ENCODE measurements around the gene CCL19. TPM values are rescaled to one million over a fixed set of nuclear protein-coding genes. Genes with fewer than 3 reads are reported as not detected.
A peak's percentile ranks its signal among the peaks of the same experiment; 100 is the strongest.

The CCL19 gene
- total and polyA plus RNA-seq, 5 donors = 0.66 to 9.2 (median 5.7) TPM

DNA sequence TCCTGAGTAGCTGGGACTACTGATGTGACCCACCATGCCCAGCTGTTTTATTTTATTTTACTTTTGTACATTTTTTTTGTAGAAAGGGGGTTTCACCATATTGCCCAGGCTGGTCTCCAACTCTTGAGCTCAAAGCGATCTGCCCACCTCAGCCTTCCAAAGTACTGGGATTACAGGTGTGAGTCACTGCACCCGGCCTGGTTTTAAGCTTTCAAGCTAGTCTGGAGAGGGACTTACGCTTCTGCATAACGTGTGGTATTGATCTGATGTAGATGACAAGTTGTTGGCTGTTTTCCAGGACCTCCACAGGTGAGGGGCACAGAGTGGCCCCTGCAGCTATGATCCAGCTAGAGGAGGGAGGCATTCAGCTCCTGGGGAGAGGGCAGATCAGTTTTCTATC is 25.6 kb upstream of the CCL19 start:
- H3K9me3 ChIP-seq (ENCODE audit: control insufficient read depth, low read length) = no peaks in the 10 kb centered on the region
- no peak for ATAC-seq
- intact Hi-C loops (cut with DNase I) = no loop called here
- peaks cover 2% of the 10 kb centered on the region for H3K4me1 ChIP-seq (ENCODE audit: control insufficient read depth, insufficient read depth, low read length)
- no peak overlapping the region for H3K27ac ChIP-seq (ENCODE audit: low read length)
- no peak overlapping the region for H3K4me3 ChIP-seq (ENCODE audit: low read length)
- WGBS = 84% methylated on average over 4 of the region's 4 CpGs
- H3K27me3 ChIP-seq (ENCODE audit: control insufficient read depth, insufficient read depth) = no peaks in the 10 kb centered on the region
- DNase-seq = no peak

GRCh38 chr9:34715639-34716215 is 24.7 kb upstream of the CCL19 start:
- intact Hi-C loops (cut with DNase I) = no loop called here
- peaks cover 2% of the 10 kb centered on the region for H3K4me1 ChIP-seq (ENCODE audit: control insufficient read depth, insufficient read depth, low read length)
- H3K27ac ChIP-seq (ENCODE audit: low read length) = no peak overlapping the region
- H3K4me3 ChIP-seq (ENCODE audit: low read length) = no peak overlapping the region
- DNase-seq = no peak
- 91% methylated on average over 7 of the region's 7 CpGs for WGBS
- no peaks in the 10 kb centered on the region for H3K27me3 ChIP-seq (ENCODE audit: control insufficient read depth, insufficient read depth)
- no peaks in the 10 kb centered on the region for H3K9me3 ChIP-seq (ENCODE audit: control insufficient read depth, low read length)
- no peak for ATAC-seq

DNA sequence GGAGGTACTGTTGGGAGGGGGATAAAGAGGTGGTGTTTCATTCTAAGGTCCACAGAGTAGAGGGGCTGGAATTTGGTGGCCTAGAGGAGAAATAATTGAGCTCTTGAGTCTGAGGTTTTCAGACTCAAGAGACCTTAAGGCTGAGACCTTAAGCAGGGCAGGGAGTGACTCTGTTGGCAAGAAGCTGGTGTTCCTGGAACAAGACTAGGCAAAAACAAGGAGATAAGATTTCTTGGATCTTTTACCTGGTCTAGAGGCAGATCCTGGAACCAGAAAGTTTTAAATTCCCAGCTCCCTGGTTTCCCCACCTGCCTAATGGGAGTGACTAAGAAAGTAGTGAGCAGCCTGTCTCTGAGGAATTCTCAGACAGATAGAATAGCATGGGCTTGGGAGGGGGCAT is 22.9 kb upstream of the CCL19 start:
- peaks cover 14% of the 10 kb centered on the region for H3K4me1 ChIP-seq (ENCODE audit: control insufficient read depth, insufficient read depth, low read length)
- H3K4me3 ChIP-seq (ENCODE audit: low read length) = no peak overlapping the region
- H3K9me3 ChIP-seq (ENCODE audit: control insufficient read depth, low read length) = no peaks in the 10 kb centered on the region
- H3K27ac ChIP-seq (ENCODE audit: low read length) = no peak overlapping the region
- DNase-seq (no peak), ATAC-seq (no peak)
- intact Hi-C loops (cut with DNase I) = no loop called here
- no peaks in the 10 kb centered on the region for H3K27me3 ChIP-seq (ENCODE audit: control insufficient read depth, insufficient read depth)

- no peak overlapping the region for H3K27ac ChIP-seq (ENCODE audit: low read length)
- intact Hi-C loops (cut with DNase I) = no loop called here
- DNase-seq (no peak), ATAC-seq (no peak)
- H3K9me3 ChIP-seq (ENCODE audit: control insufficient read depth, low read length) = no peaks in the 10 kb centered on the region
- H3K4me1 ChIP-seq (ENCODE audit: control insufficient read depth, insufficient read depth, low read length) = peaks cover 12% of the 10 kb centered on the region
- no peaks in the 10 kb centered on the region for H3K27me3 ChIP-seq (ENCODE audit: control insufficient read depth, insufficient read depth)
- 62% methylated on average over 1 of the region's 1 CpG for WGBS
- no peak overlapping the region for H3K4me3 ChIP-seq (ENCODE audit: low read length)
Measured at GRCh38 chr9:34712140-34712539, 21.1 kb upstream of the CCL19 start.

- ATAC-seq (peak; percentile 92 to 94), DNase-seq (peak; percentile 86 to 94 (median 89))
- Histone ChIP-seq H3K4me3 (ENCODE audit: low read length) (no peak within 1 kb of the TSS), H3K4me1 (ENCODE audit: control insufficient read depth, insufficient read depth, low read length) (peaks cover 12% of the 10 kb centered on the region), H3K9me3 (ENCODE audit: control insufficient read depth, low read length) (no peaks in the 10 kb centered on the region), H3K27ac (ENCODE audit: low read length) (peak within 1 kb of the TSS; percentile 94), H3K27me3 (ENCODE audit: control insufficient read depth, insufficient read depth) (no peaks in the 10 kb centered on the region)
- 15% methylated on average over 2 of the region's 2 CpGs for WGBS
- intact Hi-C loops (cut with DNase I) = no loop called here
Measured at GRCh38 chr9:34710023-34710422, 18.9 kb upstream of the CCL19 start, which contains the start of gene CCL21. CCL21 (minus strand) TSS chr9:34710136; CDS start chr9:34710066, 70 bp downstream.

- H3K27me3 ChIP-seq (ENCODE audit: control insufficient read depth, insufficient read depth) = no peaks in the 10 kb centered on the region
- peak overlapping the region; percentile 94 for H3K27ac ChIP-seq (ENCODE audit: low read length)
- no peak overlapping the region for H3K4me3 ChIP-seq (ENCODE audit: low read length)
- DNase-seq = peak in 1 of 3 donors; percentile 50
- peaks cover 12% of the 10 kb centered on the region for H3K4me1 ChIP-seq (ENCODE audit: control insufficient read depth, insufficient read depth, low read length)
- intact Hi-C loops (cut with DNase I) = loop anchor here in 1 of 4 donors (10.0 kb wide), 1 partner anchor 75 kb away; the partner anchor contains the start of gene SIGMAR1
- H3K9me3 ChIP-seq (ENCODE audit: control insufficient read depth, low read length) = no peaks in the 10 kb centered on the region
- peak; percentile 27 to 53 for ATAC-seq
- 82% methylated on average over 9 of the region's 9 CpGs for whole genome bisulfite sequencing
Measured at GRCh38 chr9:34709196-34709978, 18.3 kb upstream of the CCL19 start.

GRCh38 chr9:34707130-34707529 is 16.1 kb upstream of the CCL19 start:
- Histone ChIP-seq H3K27ac (ENCODE audit: low read length) (no peak overlapping the region), H3K4me1 (ENCODE audit: control insufficient read depth, insufficient read depth, low read length) (peaks cover 12% of the 10 kb centered on the region), H3K4me3 (ENCODE audit: low read length) (no peak overlapping the region), H3K27me3 (ENCODE audit: control insufficient read depth, insufficient read depth) (no peaks in the 10 kb centered on the region), H3K9me3 (ENCODE audit: control insufficient read depth, low read length) (no peaks in the 10 kb centered on the region)
- ATAC-seq = no peak
- DNase-seq = no peak
- intact Hi-C loops (cut with DNase I) = loop anchor here in 1 of 4 donors (10.0 kb wide), 1 partner anchor 72 kb away; the partner anchor contains the start of gene SIGMAR1
- WGBS = 86% methylated on average over 2 of the region's 2 CpGs

- ATAC-seq = peak; percentile 93 to 94
Measured at GRCh38 chr9:34701769-34702736, 11.0 kb upstream of the CCL19 start.

DNA sequence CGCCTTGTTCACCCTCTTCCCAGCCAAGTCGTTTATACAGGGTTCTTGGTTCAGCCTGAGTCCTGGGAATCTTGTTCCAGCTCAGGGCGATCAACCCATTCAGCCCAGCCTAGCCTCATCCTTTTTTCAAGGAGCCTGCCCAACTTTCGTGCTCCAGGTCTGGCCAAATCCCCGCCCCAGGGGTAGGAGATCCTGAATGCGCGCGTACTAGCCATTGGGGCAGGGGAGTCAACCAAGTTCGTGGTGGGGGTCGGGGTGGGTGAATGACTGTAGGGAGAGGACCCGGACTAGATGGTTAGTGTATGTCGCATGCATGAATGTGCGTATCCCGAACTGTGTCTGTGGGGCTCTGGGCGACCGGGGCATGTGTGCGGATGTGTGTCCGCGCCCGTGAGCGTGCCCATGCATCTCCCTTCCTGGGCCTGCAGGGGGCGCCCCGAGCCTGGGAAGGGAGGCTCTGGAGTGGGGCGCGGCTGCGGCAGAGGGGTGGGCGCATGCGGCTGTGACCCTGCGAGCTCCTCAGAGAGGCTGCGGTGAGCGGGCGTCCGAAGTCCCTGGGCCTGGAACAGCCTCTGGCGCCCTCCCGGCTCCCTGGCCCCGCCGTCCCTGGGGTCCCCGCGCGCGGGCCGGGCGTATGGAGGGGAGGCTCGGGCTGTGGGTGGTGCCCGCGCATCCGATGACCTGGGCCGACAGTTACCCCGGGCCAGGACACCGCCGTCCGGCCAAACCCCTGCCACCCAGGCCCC is 10.1 kb upstream of the CCL19 start:
- H3K27me3 ChIP-seq (ENCODE audit: control insufficient read depth, insufficient read depth) = no peaks in the 10 kb centered on the region
- 7% methylated on average over 52 of the region's 52 CpGs for WGBS
- H3K27ac ChIP-seq (ENCODE audit: low read length) = peak overlapping the region; percentile 34
- DNase-seq (peak; percentile 79 to 92 (median 91)), ATAC-seq (peak; percentile 93 to 96)
- H3K4me3 ChIP-seq (ENCODE audit: low read length) = peak overlapping the region; percentile 66
- no peaks in the 10 kb centered on the region for H3K9me3 ChIP-seq (ENCODE audit: control insufficient read depth, low read length)
- no peaks in the 10 kb centered on the region for H3K4me1 ChIP-seq (ENCODE audit: control insufficient read depth, insufficient read depth, low read length)
- intact Hi-C loops (cut with DNase I) = loop anchor here in 1 of 4 donors (10.0 kb wide), 1 partner anchor 66 kb away; the partner anchor contains the start of gene SIGMAR1

More at GRCh38 chr9:34701769-34702736, 11.0 kb upstream of the CCL19 start:
- Histone ChIP-seq H3K4me1 (ENCODE audit: control insufficient read depth, insufficient read depth, low read length) (no peaks in the 10 kb centered on the region), H3K27ac (ENCODE audit: low read length) (peak overlapping the region; percentile 34), H3K27me3 (ENCODE audit: control insufficient read depth, insufficient read depth) (no peaks in the 10 kb centered on the region), H3K9me3 (ENCODE audit: control insufficient read depth, low read length) (no peaks in the 10 kb centered on the region), H3K4me3 (ENCODE audit: low read length) (peak overlapping the region; percentile 66)
- intact Hi-C loops (cut with DNase I) = loop anchor here in 1 of 4 donors (10.0 kb wide), 1 partner anchor 67 kb away; the partner anchor contains the start of gene SIGMAR1
- 4% methylated on average over 30 of the region's 30 CpGs for WGBS
- peak; percentile 88 to 95 (median 95) for DNase-seq

DNA sequence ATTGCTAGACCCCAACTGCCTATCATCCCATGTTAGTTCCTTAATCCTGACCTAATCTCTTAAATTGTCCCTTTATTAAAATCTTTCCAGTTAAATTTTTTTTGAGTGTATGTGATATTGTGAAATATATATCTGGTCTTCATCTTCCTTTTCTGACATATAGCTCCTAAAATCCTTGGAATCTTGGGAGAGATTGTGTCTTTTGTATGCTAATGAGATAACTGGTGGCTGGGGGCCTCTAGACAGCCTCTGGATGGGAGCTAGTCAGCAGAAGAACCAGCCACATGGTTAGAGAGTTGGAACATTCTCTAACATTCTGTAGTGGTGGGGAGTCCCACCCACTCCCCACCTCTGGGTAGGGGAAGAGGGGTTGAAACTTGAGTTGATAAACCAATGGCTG is 3.7 kb upstream of the CCL19 start:
- intact Hi-C loops (cut with DNase I) = no loop called here
- Histone ChIP-seq H3K4me1 (ENCODE audit: control insufficient read depth, insufficient read depth, low read length) (no peaks in the 10 kb centered on the region), H3K4me3 (ENCODE audit: low read length) (no peak overlapping the region), H3K9me3 (ENCODE audit: control insufficient read depth, low read length) (no peaks in the 10 kb centered on the region), H3K27me3 (ENCODE audit: control insufficient read depth, insufficient read depth) (no peaks in the 10 kb centered on the region), H3K27ac (ENCODE audit: low read length) (no peak overlapping the region)
- no peak for ATAC-seq
- no peak for DNase-seq

All from right cardiac atrium (tissue), 5 donors.